ENCODE data around the gene HHAT.

DNA sequence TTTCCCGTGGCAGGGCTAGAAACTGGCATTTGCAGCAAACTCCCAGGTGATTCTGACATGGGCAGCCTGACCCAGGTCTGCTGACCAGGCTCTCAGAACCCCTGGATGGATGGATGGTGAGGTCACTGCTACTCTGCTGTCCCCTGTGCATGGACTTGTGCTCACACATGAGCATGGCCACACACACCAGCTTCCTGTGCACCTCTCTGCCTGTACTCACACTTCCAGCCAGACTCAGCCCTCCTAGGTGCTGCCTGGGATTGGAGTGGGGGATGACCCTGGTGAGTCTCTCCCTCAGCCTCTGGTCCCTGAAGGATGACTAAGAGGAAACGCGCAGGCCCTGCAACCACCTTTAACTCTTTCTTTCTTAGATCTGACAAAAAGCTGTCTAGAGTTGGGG, 361.1 kb downstream of the HHAT start:
- no peak for TF ChIP-seq POLR2A (IDR thresholded peaks at IDR 0.05; ENCODE audit: low read length)
- no peak for TF ChIP-seq GATA1 (IDR thresholded peaks at IDR 0.05; ENCODE audit: low read depth, low read length)
